Measurements from ENCODE around the gene NT5C.
"Not testable (repeated sequence)": the region's sequence is repeated elsewhere in the genome, so short reads cannot be mapped to it uniquely, and the experiment has no call there.

Gene NT5C

DNA sequence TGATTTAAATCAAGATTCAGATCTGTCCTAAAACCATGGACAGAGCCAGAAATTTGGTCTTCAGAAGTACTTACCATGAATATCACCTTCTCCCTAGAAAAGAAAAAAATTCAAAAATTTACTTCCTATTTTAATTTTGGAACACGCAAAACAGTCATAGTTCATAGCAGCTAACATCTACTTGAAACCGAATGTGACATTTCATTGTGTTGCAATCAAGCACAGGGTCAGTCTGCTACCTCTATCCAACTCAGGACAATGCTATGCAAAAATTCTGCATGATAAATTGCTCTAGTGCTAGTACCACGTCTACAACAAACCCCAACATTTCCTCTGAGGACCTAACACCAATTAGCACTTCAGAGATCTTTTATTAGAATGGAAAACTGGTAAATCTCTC, 15.1 kb upstream of the NT5C start:
- no peaks in the 10 kb centered on the region for H3K27me3 ChIP-seq (ENCODE audit: control insufficient read depth in 1 of 2, insufficient read depth in 2 of 2, low read length in 2 of 2)

DNA sequence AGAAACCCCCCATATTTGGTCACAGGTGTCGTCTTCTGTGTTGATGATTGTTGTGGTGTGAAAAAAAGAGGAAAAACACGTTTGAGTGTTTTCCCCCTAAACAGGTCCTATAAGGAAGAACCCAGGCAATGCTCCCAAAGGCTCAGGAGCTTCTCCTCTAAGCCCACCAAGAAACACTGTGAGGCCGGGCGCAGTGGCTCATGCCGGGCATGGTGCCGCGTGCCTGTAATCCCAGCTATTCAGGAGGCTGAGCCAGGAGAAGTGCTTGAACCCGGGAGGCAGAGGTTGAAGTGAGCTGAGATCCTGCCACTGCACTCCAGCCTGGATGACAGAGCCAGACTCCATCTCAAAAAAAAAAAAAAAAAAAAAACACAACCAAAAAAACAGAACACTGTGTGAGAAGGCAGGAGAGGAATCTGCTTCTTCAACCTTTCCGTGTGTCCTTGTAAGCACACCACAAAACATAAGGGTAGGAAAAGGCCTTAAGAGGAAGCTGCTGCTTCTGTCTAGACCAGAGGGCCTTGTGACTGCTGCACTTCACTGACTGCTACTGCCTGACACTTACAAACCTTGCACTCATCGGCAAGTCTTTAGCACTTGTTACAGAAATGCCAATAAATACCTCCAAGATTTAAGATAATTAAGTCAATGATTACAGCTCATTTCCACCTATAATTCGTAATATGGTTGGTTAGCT, 13.4 kb upstream of the NT5C start:
- no peaks in the 10 kb centered on the region for H3K27me3 ChIP-seq (ENCODE audit: control insufficient read depth in 1 of 2, insufficient read depth in 2 of 2, low read length in 2 of 2)
- peaks cover 22 to 51% of the 10 kb centered on the region in 2 donors for H3K36me3 ChIP-seq (ENCODE audit: control insufficient read depth in 1 of 2, insufficient read depth in 2 of 2, low read length in 2 of 2)
- H3K4me3 ChIP-seq (ENCODE audit: low read depth in 1 of 2, low read length in 2 of 2), result no peak overlapping the region
- H3K27ac ChIP-seq (ENCODE audit: low read depth, low read length), result no peak overlapping the region
- peaks cover 13 to 15% of the 10 kb centered on the region in 2 donors for H3K4me1 ChIP-seq (ENCODE audit: control insufficient read depth in 1 of 2, insufficient read depth in 2 of 2, low read length in 2 of 2)
- no peak overlapping the region for H3K9ac ChIP-seq (ENCODE audit: low read depth in 1 of 2, low read length in 2 of 2)
- no peaks in the 10 kb centered on the region for H3K9me3 ChIP-seq (ENCODE audit: control insufficient read depth in 1 of 2, low read length in 2 of 2)

More for the DNA sequence above, 15.1 kb upstream of the NT5C start:
- Histone ChIP-seq H3K9me3 (ENCODE audit: control insufficient read depth in 1 of 2, low read length in 2 of 2) (no peaks in the 10 kb centered on the region), H3K9ac (ENCODE audit: low read depth in 1 of 2, low read length in 2 of 2) (no peak overlapping the region), H3K4me3 (ENCODE audit: low read depth in 1 of 2, low read length in 2 of 2) (no peak overlapping the region), H3K4me1 (ENCODE audit: control insufficient read depth in 1 of 2, insufficient read depth in 2 of 2, low read length in 2 of 2) (peaks cover 15% of the 10 kb centered on the region in 2 donors), H3K36me3 (ENCODE audit: control insufficient read depth in 1 of 2, insufficient read depth in 2 of 2, low read length in 2 of 2) (peaks cover 22 to 42% of the 10 kb centered on the region in 2 donors), H3K27ac (ENCODE audit: low read depth, low read length) (no peak overlapping the region)

DNA sequence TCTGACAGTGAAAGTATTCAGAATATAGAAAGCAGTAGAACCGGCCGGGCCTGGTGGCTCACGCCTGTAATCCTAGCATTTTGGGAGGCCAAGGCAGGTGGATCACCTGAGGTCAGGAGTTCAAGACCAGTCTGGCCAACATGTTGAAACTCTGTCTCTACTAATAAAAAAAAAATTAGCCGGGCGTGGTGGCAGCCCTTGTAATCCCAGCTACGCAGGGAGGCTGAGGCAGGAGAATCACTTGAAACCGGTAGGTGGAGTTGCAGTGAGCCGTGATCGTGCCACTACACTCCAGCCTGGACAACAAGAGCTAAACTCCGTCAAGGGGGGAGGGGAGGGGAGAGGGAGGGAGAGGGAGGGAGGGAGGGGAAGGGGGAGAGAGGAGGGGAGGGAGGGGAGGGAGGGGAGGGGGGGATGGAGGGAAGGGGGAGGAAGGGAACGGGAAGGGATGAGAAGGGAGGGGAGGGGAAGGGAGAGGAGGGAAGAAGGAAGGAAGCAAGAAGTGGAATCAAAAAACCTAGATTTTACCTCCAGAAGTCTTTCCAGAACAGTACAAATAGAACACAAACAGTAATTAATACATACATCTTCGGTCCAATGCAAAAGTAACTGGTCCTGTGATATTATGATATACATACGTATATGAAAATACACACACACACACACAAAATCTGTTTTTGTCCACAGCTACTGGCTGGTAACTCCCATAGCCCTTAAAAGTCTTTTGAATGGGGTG, 10.9 kb upstream of the NT5C start:
- Histone ChIP-seq H3K9me3 (ENCODE audit: control insufficient read depth in 1 of 2, low read length in 2 of 2) (no peaks in the 10 kb centered on the region), H3K4me1 (ENCODE audit: control insufficient read depth in 1 of 2, insufficient read depth in 2 of 2, low read length in 2 of 2) (no peaks in the 10 kb centered on the region), H3K27me3 (ENCODE audit: control insufficient read depth in 1 of 2, insufficient read depth in 2 of 2, low read length in 2 of 2) (no peaks in the 10 kb centered on the region), H3K27ac (ENCODE audit: low read depth, low read length) (no peak overlapping the region), H3K36me3 (ENCODE audit: control insufficient read depth in 1 of 2, insufficient read depth in 2 of 2, low read length in 2 of 2) (peaks cover 19 to 48% of the 10 kb centered on the region in 2 donors), H3K9ac (ENCODE audit: low read depth in 1 of 2, low read length in 2 of 2) (no peak overlapping the region), H3K4me3 (ENCODE audit: low read depth in 1 of 2, low read length in 2 of 2) (no peak overlapping the region)

DNA sequence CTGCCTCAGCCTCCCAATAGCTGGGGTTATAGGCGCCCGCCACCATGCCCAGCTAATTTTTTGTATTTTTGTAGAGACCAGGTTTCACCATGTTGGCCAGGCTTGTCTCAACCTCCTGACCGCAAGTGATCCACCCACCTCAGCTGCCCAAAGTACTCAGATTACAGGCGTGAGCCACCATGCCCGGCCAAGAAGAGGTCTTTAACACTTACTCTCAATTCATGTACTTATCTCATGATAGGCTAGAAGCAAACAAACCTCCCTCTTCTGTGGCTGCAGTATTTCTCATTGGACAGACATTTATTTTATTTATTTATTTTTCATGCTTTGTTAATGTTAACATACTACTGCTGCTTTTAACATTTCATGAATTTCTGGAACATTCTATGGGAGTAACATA, 7.0 kb upstream of the NT5C start:
- Histone ChIP-seq H3K9ac (ENCODE audit: low read depth in 1 of 2, low read length in 2 of 2) (no peak overlapping the region), H3K9me3 (ENCODE audit: control insufficient read depth in 1 of 2, low read length in 2 of 2) (no peaks in the 10 kb centered on the region), H3K4me1 (ENCODE audit: control insufficient read depth in 1 of 2, insufficient read depth in 2 of 2, low read length in 2 of 2) (no peaks in the 10 kb centered on the region), H3K27me3 (ENCODE audit: control insufficient read depth in 1 of 2, insufficient read depth in 2 of 2, low read length in 2 of 2) (no peaks in the 10 kb centered on the region), H3K36me3 (ENCODE audit: control insufficient read depth in 1 of 2, insufficient read depth in 2 of 2, low read length in 2 of 2) (peaks cover 0 to 26% of the 10 kb centered on the region in 2 donors), H3K4me3 (ENCODE audit: low read depth in 1 of 2, low read length in 2 of 2) (no peak overlapping the region), H3K27ac (ENCODE audit: low read depth, low read length) (no peak overlapping the region)

DNA sequence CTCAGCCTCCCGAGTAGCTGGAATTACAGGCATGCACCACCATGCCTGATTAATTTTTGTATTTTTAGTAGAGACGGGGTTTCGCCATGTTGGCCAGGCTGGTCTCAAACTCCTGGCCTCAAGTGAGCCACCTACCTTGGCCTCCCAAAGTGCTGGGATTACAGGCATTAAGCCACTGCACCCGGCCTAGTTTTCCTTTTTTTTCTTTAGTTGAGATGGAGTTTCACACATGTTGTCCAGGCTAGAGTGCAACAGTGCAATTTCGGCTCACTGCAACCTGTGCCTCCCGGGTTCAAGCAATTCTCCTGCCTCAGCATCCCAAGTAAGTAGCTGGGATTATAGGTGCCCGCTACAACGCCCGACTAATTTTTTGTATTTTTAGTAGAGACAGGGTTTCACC, 6.2 kb upstream of the NT5C start:
- H3K36me3 ChIP-seq (ENCODE audit: control insufficient read depth in 1 of 2, insufficient read depth in 2 of 2, low read length in 2 of 2), result peaks cover 0 to 24% of the 10 kb centered on the region in 2 donors
- H3K4me1 ChIP-seq (ENCODE audit: control insufficient read depth in 1 of 2, insufficient read depth in 2 of 2, low read length in 2 of 2); H3K4me3 ChIP-seq (ENCODE audit: low read depth in 1 of 2, low read length in 2 of 2): not testable (repeated sequence)

DNA sequence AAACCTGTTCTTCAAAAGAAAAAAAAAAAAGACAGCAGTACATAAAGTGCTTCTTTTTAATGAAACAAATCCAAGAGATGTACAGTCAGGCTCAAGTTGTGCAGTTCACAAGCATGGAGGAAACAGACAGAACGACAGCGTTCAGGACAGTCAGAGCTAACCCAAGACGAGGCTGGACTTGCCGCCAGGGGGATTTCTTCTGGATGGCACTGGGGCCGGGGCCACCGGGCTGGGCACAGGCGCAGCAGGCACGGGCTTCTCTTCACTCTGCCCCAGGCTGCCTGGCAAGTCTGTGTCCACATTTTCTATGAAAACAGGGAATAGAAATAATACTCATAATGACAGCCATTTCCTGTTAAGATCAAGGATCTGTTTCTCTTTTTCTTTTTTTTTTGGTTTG, 4.4 kb upstream of the NT5C start:
- no peak overlapping the region for H3K27ac ChIP-seq (ENCODE audit: low read depth, low read length)
- no peaks in the 10 kb centered on the region for H3K27me3 ChIP-seq (ENCODE audit: control insufficient read depth in 1 of 2, insufficient read depth in 2 of 2, low read length in 2 of 2)
- H3K4me3 ChIP-seq (ENCODE audit: low read depth in 1 of 2, low read length in 2 of 2), result no peak overlapping the region
- no peaks in the 10 kb centered on the region for H3K9me3 ChIP-seq (ENCODE audit: control insufficient read depth in 1 of 2, low read length in 2 of 2)
- H3K9ac ChIP-seq (ENCODE audit: low read depth in 1 of 2, low read length in 2 of 2), result no peak overlapping the region
- H3K4me1 ChIP-seq (ENCODE audit: control insufficient read depth in 1 of 2, insufficient read depth in 2 of 2, low read length in 2 of 2), result peaks cover 0 to 6% of the 10 kb centered on the region in 2 donors
- peaks cover 0 to 19% of the 10 kb centered on the region in 2 donors for H3K36me3 ChIP-seq (ENCODE audit: control insufficient read depth in 1 of 2, insufficient read depth in 2 of 2, low read length in 2 of 2)

More for the DNA sequence above, 6.2 kb upstream of the NT5C start:
- not testable (repeated sequence) for H3K9ac ChIP-seq (ENCODE audit: low read depth in 1 of 2, low read length in 2 of 2); H3K27me3 ChIP-seq (ENCODE audit: control insufficient read depth in 1 of 2, insufficient read depth in 2 of 2, low read length in 2 of 2); H3K27ac ChIP-seq (ENCODE audit: low read depth, low read length); H3K9me3 ChIP-seq (ENCODE audit: control insufficient read depth in 1 of 2, low read length in 2 of 2)

DNA sequence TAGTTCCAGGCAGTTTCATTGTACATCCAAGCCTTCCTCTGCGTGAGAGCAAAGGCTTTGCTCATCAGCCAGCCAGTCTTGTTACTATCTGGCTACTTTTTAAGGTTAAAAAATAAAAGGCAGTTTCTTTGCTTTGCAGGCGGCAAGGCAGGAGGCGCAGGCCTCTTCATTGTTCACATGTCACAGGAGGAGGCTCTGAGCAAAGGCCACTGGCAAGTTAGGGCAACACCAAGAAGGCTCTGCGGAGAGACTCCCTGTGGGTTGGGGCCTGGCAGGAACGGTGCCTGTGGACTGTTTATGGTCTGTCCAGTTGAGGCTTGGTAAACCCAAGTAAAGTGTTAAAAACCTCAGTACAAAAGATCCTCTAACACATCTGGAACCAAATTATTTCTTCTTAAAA, 3.9 kb upstream of the NT5C start:
- no peak overlapping the region for H3K27ac ChIP-seq (ENCODE audit: low read depth, low read length)

DNA sequence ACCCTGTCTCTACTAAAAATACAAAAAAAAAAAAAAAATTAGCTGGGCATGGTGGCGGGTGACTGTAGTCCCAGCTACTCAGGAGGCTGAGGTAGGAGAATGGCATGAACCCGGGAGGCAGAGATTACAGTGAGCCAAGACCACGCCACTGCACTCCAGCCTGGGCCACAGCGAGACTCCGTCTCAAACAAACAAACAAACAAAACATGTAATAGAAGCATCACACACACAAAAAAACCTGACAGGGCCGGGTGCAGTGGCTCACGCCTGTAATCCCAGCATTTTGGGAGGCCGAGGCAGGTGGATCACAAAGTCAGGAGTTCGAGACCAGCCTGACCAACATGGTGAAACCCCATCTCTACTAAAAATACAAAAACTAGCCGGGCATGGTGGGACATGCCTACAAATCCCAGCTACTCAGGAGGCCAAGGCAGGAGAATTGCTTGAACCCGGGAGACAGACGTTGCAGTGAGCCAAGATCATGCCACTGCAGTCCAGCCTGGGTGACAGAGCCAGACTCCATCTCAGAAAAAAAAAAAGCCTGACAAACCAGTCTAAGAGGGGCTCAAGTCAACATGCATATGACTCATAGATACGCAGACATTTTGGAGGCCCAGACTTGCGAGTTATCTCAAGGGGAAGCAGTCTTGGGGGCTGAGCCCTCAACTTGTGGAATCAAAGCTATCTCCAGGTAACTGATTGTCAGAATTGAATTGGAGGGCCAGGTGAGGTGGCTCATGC, 2.2 kb upstream of the NT5C start:
- not testable (repeated sequence) for H3K27ac ChIP-seq (ENCODE audit: low read depth, low read length); H3K4me3 ChIP-seq (ENCODE audit: low read depth in 1 of 2, low read length in 2 of 2); H3K9ac ChIP-seq (ENCODE audit: low read depth in 1 of 2, low read length in 2 of 2); H3K27me3 ChIP-seq (ENCODE audit: control insufficient read depth in 1 of 2, insufficient read depth in 2 of 2, low read length in 2 of 2); H3K9me3 ChIP-seq (ENCODE audit: control insufficient read depth in 1 of 2, low read length in 2 of 2)
- Histone ChIP-seq H3K36me3 (ENCODE audit: control insufficient read depth in 1 of 2, insufficient read depth in 2 of 2, low read length in 2 of 2) (peaks cover 3 to 29% of the 10 kb centered on the region in 2 donors), H3K4me1 (ENCODE audit: control insufficient read depth in 1 of 2, insufficient read depth in 2 of 2, low read length in 2 of 2) (peaks cover 7 to 12% of the 10 kb centered on the region in 2 donors)

More for the DNA sequence above, 3.9 kb upstream of the NT5C start:
- H3K9ac ChIP-seq (ENCODE audit: low read depth in 1 of 2, low read length in 2 of 2), result no peak overlapping the region
- H3K4me1 ChIP-seq (ENCODE audit: control insufficient read depth in 1 of 2, insufficient read depth in 2 of 2, low read length in 2 of 2), result peaks cover under 1 to 8% of the 10 kb centered on the region in 2 donors
- no peak overlapping the region for H3K4me3 ChIP-seq (ENCODE audit: low read depth in 1 of 2, low read length in 2 of 2)
- H3K9me3 ChIP-seq (ENCODE audit: control insufficient read depth in 1 of 2, low read length in 2 of 2), result no peaks in the 10 kb centered on the region
- peaks cover 0 to 14% of the 10 kb centered on the region in 2 donors for H3K36me3 ChIP-seq (ENCODE audit: control insufficient read depth in 1 of 2, insufficient read depth in 2 of 2, low read length in 2 of 2)
- H3K27me3 ChIP-seq (ENCODE audit: control insufficient read depth in 1 of 2, insufficient read depth in 2 of 2, low read length in 2 of 2), result no peaks in the 10 kb centered on the region

DNA sequence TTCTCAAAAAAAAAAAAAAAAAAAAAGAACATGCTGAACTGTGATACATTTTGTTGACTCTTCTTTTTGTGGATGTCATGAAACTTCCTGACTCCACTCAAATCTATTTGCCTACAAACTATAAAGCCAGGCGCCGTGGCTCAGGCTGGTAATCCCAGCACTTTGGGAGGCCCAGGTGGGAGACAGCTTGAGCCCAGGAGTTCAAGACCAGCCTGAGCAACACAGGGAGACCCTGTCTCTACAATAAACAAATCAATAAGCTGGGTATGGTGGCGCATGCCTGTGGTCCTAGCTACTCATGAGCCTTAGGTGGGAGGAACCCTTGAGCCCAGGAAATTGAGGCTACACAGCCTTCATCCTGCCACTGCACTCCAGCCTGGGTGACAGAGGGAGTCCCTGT, 1.5 kb upstream of the NT5C start:
- Histone ChIP-seq H3K27me3 (ENCODE audit: control insufficient read depth in 1 of 2, insufficient read depth in 2 of 2, low read length in 2 of 2) (no peaks in the 10 kb centered on the region), H3K36me3 (ENCODE audit: control insufficient read depth in 1 of 2, insufficient read depth in 2 of 2, low read length in 2 of 2) (peaks cover 3 to 32% of the 10 kb centered on the region in 2 donors), H3K27ac (ENCODE audit: low read depth, low read length) (no peak overlapping the region), H3K9me3 (ENCODE audit: control insufficient read depth in 1 of 2, low read length in 2 of 2) (no peaks in the 10 kb centered on the region), H3K4me3 (ENCODE audit: low read depth in 1 of 2, low read length in 2 of 2) (no peak overlapping the region), H3K9ac (ENCODE audit: low read depth in 1 of 2, low read length in 2 of 2) (no peak overlapping the region), H3K4me1 (ENCODE audit: control insufficient read depth in 1 of 2, insufficient read depth in 2 of 2, low read length in 2 of 2) (peaks cover 10 to 12% of the 10 kb centered on the region in 2 donors)
